Posterior cingulate gyrus (tissue), 11 donors: ENCODE measurements around the gene FHL1.

Experiments
- DNase-seq, 10 donors: peaks; one replicate each; pipeline versions ENCODE4 v3.0.0 to v3.0.0-alpha.2; 2020 to 2021; ENCODE audit warnings: mixed read lengths in 3 of 10
- intact Hi-C: fragments of 100-400 bp; cut with DNase I; formaldehyde crosslinking; loops from one replicate; pipeline ENCODE4 v1.15.1; 2023

FHL1 gene

DNA sequence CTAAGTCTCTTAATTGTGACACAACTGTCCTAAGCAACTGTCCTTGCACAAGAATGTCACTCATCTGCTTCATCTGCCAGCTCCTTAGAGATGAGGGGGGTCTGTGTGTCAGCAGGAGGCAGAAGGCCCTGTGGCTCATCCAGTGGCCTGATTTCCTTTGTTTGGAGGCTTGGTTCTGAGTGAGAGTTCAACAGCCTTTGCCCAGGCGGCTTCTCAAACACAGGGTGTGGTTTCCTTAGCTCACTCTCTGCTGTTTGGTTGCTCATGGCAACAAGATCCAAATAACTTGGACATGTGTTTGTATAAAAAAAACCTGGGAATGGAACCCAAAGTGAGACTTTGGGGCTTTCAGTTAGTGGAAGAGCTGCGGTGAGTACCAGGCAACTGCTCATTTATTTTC, 57.2 kb downstream of the FHL1 start:
- intact Hi-C loops = no loop called here
- no peak for DNase-seq

DNA sequence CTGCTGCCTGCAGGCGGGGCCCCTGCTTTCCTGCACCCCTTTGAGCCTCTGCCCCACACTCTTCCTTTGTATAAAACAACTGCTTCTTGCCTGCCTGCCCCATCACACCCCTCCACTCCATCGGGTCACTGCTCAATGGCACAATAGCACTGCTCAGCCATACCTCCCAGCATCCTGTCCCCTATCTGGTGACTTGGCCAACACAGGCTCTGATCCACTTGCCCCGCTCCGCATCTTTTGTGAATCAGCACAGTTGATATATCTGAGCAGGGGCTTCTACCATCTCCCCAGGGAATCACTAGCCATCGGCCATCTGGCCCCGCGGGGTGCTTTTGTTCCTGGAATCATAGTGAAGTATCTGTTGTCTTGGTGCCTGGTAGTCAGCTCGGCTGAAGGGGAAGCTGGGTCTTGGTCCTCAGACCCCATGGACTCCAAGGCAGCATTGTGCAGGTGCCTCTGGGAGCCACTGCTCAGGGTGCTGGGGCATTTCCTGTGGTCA, 58.6 kb downstream of the FHL1 start:
- no peak for DNase-seq
- intact Hi-C loops = no loop called here

DNA sequence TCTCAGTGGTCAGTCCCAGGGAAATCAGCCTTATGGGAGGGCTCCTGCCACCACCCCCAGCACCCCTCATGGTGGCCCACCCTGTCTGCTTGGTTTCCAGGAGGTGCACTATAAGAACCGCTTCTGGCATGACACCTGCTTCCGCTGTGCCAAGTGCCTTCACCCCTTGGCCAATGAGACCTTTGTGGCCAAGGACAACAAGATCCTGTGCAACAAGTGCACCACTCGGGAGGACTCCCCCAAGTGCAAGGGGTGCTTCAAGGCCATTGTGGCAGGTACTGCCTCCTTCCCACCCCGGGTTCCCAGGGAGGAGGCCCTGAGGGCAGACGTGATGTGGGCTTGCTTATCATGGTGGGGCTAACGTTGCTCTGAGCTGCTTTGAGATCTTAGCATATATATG, 59.6 kb downstream of the FHL1 start:
- intact Hi-C loops = no loop called here
- DNase-seq = no peak

DNA sequence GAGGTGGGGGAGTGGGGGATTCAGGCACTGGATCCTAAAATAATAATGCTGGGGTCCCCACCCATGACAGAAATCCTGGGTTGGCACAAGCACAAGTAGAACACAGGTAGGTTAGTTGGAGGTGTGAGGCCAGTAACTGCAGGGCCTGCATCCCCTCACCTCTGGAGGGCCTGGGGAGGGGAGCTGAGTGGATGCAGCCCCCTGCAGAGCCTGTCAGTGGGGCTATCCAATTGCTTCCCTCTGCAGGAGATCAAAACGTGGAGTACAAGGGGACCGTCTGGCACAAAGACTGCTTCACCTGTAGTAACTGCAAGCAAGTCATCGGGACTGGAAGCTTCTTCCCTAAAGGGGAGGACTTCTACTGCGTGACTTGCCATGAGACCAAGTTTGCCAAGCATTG, 60.2 kb downstream of the FHL1 start:
- intact Hi-C loops = no loop called here
- DNase-seq = no peak

DNA sequence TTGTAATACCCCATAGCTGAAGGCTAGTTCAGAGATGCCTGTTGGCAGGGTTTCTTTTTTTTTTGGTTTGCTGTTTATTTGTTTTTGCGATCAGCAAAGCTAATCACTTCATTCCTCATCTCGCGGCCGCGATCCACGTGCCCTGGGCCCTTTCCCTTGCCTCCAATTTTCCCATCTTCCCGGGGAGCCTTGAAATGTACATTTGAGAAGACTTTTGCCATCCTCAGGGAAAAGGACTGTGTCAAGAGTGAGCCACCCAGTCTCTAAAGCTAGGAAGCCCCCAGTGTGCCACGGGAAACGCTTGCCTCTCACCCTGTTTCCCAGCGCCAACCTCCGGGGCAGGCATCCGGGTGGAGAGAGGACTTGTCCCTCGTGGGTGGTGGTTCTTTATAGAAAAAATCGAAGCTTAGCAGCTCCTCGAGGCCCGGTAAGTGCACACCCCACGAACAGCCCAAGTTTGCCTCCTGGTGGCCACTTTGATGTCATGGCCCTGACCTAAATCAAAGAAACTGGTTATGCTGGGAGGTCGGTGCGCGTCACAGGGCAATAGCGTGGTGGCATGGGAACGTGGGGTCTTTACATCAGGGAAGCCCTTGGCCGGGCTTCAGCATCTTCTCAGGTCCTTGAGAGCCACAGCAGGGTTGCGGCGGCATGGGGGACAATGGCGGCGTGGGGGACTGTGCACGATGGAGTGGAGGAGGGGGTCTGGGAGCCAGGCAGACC, 61.8 kb downstream of the FHL1 start:
- intact Hi-C loops = no loop called here
- peak in 6 of 10 donors; percentile 13 to 84 (median 35) for DNase-seq

DNA sequence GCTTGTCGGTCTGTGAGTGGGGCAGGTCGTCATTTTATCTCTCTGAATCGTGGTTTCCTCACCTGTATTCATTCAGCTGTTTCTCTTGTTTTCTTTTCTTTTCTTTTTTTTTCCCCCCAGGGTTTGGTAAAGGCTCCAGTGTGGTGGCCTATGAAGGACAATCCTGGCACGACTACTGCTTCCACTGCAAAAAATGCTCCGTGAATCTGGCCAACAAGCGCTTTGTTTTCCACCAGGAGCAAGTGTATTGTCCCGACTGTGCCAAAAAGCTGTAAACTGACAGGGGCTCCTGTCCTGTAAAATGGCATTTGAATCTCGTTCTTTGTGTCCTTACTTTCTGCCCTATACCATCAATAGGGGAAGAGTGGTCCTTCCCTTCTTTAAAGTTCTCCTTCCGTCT, 62.4 kb downstream of the FHL1 start:
- DNase-seq = no peak
- intact Hi-C loops = loop anchor here (5.0 kb wide), 1 partner anchor 177 kb away; no protein-coding TSS in a partner anchor

DNA sequence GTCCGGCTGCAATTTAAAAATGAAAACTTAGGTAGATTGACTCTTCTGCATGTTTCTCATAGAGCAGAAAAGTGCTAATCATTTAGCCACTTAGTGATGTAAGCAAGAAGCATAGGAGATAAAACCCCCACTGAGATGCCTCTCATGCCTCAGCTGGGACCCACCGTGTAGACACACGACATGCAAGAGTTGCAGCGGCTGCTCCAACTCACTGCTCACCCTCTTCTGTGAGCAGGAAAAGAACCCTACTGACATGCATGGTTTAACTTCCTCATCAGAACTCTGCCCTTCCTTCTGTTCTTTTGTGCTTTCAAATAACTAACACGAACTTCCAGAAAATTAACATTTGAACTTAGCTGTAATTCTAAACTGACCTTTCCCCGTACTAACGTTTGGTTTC, 62.9 kb downstream of the FHL1 start:
- intact Hi-C loops = loop anchor here (5.0 kb wide), 1 partner anchor 178 kb away; no protein-coding TSS in a partner anchor
- no peak for DNase-seq

DNA sequence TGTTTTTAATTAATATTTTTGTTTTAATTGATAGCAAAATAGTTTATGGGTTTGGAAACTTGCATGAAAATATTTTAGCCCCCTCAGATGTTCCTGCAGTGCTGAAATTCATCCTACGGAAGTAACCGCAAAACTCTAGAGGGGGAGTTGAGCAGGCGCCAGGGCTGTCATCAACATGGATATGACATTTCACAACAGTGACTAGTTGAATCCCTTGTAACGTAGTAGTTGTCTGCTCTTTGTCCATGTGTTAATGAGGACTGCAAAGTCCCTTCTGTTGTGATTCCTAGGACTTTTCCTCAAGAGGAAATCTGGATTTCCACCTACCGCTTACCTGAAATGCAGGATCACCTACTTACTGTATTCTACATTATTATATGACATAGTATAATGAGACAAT, 63.5 kb downstream of the FHL1 start:
- DNase-seq = no peak
- intact Hi-C loops = loop anchor here (5.0 kb wide), 1 partner anchor 179 kb away; no protein-coding TSS in a partner anchor

DNA sequence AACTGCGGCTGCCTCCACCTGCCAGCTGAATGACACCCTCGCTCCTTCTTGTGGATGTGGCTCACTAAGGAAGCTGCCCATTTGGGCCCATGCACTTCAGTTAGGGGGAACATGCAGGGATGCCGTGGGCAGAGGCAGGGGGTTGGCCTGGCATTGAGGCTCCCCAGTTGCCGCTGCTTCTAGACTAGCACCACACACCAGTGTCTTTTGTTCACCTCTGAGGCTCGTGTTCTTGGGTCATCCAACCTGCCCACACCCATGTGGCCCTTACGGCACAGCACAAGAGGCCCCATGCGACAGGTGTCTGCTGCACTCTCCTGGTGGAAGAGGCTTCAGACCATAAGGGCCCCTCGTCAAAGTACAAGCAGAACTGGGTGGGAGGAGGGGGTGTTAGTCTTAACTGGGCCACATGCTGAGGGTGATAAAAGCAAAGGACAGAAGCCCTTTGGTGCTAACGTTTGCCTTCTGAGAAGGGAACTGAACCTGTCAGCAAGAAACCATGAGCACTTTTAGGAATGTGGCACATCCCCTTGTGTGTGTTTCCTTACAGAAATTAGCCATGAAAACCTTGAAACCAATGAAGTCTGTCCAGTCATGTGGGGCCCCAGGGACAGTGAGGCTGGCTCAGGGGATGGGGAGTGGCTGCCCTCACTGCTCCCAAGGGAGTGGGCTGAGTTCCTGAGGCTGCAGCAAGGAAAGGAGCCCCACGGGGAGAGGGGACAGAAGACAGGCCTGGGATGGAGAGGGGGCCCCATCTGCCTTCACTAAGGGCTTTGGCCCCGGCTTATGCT, 64.6 kb downstream of the FHL1 start:
- intact Hi-C loops = loop anchor here (5.0 kb wide), 1 partner anchor 180 kb away; no protein-coding TSS in a partner anchor
- DNase-seq = no peak

DNA sequence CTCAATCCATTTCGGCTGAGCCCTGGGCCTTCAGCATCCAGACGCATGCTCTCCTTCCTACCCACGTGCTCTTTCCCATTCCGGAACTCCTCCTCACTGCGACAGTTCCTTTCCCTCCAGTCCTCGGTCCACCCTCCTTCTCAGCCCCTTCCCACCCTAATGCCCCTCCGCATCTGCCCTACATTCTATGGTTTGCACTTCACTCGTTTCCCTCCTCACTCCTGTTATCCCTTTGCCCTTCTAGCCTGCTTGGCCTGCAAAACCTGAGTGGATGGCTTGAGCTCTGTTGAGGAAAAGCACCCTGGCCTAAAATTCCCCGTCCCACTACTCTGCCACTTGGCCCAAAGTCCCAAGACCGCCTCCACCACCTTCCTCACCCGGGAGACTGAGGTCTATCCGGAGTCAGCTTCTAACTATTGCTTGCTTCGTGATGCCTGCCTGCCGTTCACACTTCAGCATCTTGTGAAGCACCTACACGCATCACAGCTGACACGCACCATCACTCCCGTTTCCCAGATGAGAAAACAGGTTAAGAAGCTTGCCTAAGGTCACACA, 65.3 kb downstream of the FHL1 start:
- intact Hi-C loops = loop anchor here (5.0 kb wide), 1 partner anchor 180 kb away; no protein-coding TSS in a partner anchor
- no peak for DNase-seq

DNA sequence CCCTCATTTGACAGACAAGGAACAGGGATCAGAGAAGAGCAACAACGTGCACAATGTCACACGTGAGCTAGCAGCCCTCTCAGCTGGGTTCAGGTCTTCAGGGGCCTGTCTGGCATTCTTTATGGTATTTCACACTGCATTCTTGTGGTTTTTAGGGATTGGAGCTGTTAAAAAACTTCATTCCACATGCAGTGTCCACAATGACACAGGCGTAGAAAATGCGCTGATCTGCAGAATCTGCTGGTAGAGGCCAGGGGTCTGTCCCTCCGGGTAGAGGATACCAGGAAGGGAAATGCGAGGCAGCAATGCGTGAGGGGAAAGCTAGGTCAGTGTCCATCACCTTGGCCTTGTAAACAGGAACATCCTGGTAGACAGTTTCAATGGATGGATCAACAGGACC, 67.2 kb downstream of the FHL1 start:
- intact Hi-C loops = loop anchor here (5.0 kb wide), 1 partner anchor 182 kb away; no protein-coding TSS in a partner anchor
- DNase-seq = no peak

DNA sequence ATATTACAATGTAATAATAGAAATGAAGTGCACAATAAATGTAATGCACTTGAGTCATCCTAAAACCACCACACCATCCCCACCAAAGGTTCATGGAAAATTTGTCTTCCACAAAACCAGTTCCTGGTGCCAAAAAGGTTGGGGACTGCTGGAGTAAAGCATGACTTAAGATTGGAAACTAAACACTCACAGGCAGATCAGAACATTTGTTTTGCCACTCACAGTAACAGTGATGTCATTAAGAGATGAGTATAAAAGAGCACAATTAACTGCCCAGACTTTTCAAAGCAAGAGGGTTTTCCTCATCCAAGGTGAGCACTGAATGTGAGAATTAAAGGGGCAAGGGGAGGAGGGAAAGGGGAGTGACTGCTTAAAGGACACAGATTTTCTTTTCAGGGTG, 68.2 kb downstream of the FHL1 start:
- intact Hi-C loops = no loop called here
- DNase-seq = no peak

DNA sequence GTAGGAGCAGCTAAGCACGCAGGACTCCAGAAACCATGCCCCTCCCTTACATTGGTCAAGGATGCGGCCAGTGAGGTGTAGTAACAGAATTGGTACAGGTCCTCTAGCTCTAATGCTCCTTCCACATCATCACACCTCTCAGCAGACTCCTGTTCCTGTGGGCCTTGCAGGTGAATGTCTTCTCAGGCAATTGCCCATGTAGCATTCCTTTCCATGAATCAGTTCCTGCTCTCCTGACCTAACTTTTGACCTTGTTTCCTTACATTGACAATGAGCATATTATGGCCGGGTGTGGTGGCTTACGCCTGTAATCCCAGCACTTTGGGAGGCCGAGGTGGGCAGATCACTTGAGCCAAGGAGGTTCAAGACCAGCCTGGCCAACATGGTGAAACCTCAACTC, 72.6 kb downstream of the FHL1 start:
- DNase-seq = no peak
- intact Hi-C loops = no loop called here

DNA sequence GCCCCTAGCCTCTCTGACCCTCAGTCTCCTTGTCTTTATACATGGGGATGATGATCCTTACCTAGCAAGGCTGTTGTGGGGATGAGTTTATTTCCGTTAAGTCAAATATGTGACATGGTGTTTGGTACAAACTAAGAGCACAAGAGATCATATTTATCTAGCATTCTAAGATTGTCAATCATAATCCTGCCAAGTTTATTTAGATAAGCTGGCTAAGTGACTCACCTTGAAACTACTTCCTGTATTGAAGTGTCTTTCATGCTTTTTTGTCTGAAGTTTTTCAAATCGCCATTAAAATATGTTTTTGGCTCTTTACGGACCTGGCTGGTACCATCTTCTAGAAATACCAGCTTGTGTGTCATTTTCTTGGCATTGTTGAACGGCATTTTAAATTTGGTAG, 73.2 kb downstream of the FHL1 start:
- DNase-seq = no peak
- intact Hi-C loops = no loop called here

DNA sequence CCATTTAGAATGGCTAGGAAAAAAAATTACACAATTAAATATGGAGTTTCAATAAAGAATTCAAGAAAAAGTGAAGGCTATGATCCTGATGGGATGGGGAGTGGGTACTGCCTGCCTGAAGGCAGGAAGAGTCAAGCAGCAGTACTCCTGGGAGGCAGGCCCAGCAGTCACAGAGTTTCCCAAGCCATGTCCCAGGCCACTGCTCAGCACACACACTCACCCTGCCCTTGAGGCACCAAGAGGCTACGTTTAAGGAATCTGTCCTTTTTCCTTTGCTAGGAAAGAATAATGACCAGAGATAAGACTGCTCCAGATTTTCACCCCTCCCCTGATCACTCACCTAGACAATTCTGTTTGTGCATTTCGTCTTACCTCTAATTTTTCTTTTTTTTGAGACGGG, 73.6 kb downstream of the FHL1 start:
- no peak for DNase-seq
- intact Hi-C loops = no loop called here

DNA sequence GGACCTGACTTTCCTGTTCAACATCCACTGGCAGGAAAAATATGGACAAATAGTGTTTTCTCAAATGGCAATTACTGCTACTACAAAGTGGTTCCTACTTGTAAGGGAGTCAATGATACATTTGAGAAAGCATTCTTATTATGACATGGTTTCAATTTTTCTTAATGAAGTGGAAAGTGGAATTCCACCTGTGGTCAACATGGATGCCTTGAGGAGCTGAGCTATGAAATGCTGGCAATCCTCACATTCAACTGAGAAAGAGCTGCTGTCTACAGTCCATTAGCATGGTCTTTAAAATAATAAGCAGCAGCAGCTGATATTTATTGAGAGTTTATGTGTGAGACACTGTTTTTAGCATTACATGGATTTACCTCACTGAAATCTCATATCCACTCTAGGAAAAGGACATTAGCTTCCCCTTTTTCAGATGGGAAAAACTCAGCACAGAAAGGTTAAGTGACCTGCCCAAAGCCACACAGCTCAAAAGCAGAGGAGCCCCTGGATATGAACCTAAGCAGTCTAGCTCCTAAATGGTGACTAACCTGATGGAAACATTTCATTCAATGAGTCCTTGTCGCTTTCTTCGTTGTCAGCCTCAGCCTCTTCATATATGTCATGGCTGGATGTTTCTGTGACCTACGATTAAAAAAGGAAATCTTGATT, 74.6 kb downstream of the FHL1 start:
- intact Hi-C loops = no loop called here
- no peak for DNase-seq

DNA sequence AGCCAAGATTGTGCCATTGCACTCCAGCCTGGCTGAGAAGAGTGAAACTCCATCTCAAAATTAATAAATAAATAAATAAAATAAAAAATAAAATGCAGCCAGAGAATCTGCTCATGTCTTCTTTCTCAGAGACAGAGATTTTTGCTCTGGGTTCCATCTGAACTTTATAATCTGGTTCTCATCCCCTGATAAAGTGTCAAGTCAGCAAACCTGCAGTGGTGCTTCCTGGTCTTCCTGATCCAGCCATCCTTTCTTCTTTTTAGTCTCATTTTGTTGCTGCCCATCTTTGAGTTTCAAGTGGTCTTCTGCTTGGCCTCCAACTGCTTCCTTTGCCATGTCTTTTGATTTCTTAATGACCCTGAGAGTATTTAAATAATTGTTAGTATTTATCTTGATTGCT, 79.7 kb downstream of the FHL1 start:
- intact Hi-C loops = no loop called here
- no peak for DNase-seq

DNA sequence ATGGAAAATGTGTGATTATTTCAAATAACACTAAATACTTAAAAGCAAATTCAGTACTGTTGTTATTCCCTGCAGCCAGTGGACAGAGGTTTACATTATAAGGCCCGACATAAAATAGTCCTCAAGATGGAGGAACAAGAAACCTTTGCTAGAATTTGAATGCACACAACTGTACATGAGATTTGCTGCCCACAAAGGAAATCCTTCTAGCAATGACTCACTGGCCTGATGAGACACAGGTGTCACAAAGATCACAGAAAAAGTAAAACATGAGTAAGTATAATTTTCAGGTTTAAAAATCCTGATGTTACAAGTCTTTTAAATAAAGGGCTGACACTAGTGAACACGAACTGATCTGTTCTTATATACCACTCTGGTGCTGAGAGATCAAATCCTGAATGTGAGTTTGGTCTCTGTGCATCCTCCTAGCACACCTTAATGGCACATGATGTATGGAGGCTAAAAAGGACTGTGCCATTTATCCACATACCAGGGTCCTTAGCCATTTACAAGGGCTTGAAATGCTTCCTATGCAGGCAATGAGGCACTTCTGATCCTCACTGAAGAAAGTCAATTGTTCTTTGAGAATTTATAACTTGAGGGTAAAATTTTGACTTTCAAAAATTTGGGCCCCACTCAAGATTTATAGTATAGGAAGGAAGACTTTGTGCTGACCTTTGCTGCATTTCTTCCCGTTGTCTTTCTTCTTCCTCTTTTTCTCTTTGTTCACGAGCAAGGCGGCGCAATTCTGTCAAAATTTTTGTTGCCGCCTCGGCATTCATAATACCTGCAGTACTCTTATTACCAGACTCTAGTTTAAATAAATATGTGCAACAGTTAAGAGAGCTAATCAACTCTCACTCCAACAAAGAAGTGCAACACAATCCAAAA, 80.9 kb downstream of the FHL1 start:
- intact Hi-C loops = no loop called here
- no peak for DNase-seq

DNA sequence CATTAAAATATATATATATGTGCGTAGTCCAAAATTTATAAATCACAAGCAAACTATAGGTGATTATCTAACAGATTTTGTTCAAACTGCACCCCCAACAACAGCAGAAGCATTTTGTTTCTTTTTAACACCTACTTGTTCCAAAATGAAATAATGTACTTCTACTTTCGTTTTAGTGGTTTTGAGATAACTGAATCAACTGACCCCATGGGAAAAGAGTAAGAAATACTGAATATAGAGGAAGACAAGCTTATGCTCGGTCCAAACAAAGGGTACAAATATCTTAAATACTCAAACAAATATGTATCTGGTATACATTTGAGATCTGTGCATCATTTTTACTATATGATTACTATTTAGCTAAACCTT, 81.5 kb downstream of the FHL1 start:
- intact Hi-C loops = no loop called here
- no peak for DNase-seq

DNA sequence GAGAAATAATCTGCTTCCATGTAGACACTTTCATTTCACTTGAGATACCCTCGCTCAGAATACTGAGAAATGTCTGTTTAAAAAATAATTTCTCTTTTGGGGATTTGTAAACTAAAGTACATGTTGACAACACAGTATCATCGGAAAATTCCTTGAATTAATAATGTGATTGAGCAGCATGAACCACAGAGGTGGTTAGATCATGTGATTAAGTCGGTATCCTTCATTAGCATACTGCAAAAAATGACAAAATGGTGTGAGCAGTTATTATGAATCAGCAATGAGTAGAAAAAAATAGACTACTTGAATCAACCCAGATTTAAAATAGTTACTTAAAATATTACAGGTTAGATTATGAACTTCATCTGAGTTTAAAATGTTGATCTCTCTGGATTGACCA, 89.7 kb downstream of the FHL1 start:
- intact Hi-C loops = no loop called here

More for the DNA sequence above, 89.7 kb downstream of the FHL1 start:
- no peak for DNase-seq
